ENCODE data around the gene SNAP29. TPM values are rescaled to one million over a fixed set of nuclear protein-coding genes. Genes with fewer than 3 reads are reported as not detected.
"Not testable (repeated sequence)": the region's sequence is repeated elsewhere in the genome, so short reads cannot be mapped to it uniquely, and the experiment has no call there.

The SNAP29 gene
- total and polyA plus RNA-seq, 3 donors from 2014 or later: 41.8 to 127 (median 47.7) TPM

GRCh38 chr22:20922141-20922751 is 63.4 kb downstream of the SNAP29 start:
- TF ChIP-seq CTCF (IDR thresholded peaks at IDR 0.05) (no peak), POLR2A (IDR thresholded peaks at IDR 0.05) (no peak)
- no peak overlapping the region for H3K27ac ChIP-seq

GRCh38 chr22:20926243-20926642 is 67.4 kb downstream of the SNAP29 start:
- WGBS, 2 donors: 93 to 96% methylated on average over 2 of the region's 2 CpGs
- Histone ChIP-seq H3K4me3 (no peak overlapping the region), H3K27ac (no peak overlapping the region), H3K27me3 (no peaks in the 10 kb centered on the region), H3K4me1 (peaks cover 7% of the 10 kb centered on the region), H3K36me3 (ENCODE audit: low read depth, missing control alignments) (no peaks in the 10 kb centered on the region), H3K9me3 (no peaks in the 10 kb centered on the region)
- DNase-seq: no peak
- intact Hi-C loops (cut with DNase I; ENCODE audit: low total_unique reads): no loop called here
- TF ChIP-seq POLR2A (IDR thresholded peaks at IDR 0.05): no peak
- no peak for TF ChIP-seq CTCF (IDR thresholded peaks at IDR 0.05)

More at GRCh38 chr22:20922141-20922751, 63.4 kb downstream of the SNAP29 start:
- H3K27me3 ChIP-seq: no peaks in the 10 kb centered on the region
- H3K36me3 ChIP-seq (ENCODE audit: low read depth, missing control alignments): no peaks in the 10 kb centered on the region
- no peak overlapping the region for H3K4me3 ChIP-seq
- intact Hi-C loops (cut with DNase I; ENCODE audit: low total_unique reads): no loop called here
- H3K9me3 ChIP-seq: no peaks in the 10 kb centered on the region
- H3K4me1 ChIP-seq: peaks cover 17% of the 10 kb centered on the region
- 61 to 84% methylated on average over 3 of the region's 3 CpGs for WGBS, 2 donors
- DNase-seq: no peak

- H3K36me3 ChIP-seq (ENCODE audit: low read depth, missing control alignments): no peaks in the 10 kb centered on the region
- H3K27me3 ChIP-seq: no peaks in the 10 kb centered on the region
- no peaks in the 10 kb centered on the region for H3K4me1 ChIP-seq
- H3K27ac ChIP-seq: no peak overlapping the region
- H3K9me3 ChIP-seq: no peaks in the 10 kb centered on the region
- no peak for TF ChIP-seq POLR2A (IDR thresholded peaks at IDR 0.05)
- no peak for TF ChIP-seq CTCF (IDR thresholded peaks at IDR 0.05)
- intact Hi-C loops (cut with DNase I; ENCODE audit: low total_unique reads): no loop called here
- no peak overlapping the region for H3K4me3 ChIP-seq
- no peak for DNase-seq
- WGBS, 2 donors: 51 to 53% methylated on average over 4 of the region's 4 CpGs
Observed at GRCh38 chr22:20927940-20928572, 69.2 kb downstream of the SNAP29 start.

- Histone ChIP-seq H3K4me1 (no peaks in the 10 kb centered on the region), H3K9me3 (no peaks in the 10 kb centered on the region), H3K27ac (no peak overlapping the region), H3K27me3 (no peaks in the 10 kb centered on the region), H3K36me3 (ENCODE audit: low read depth, missing control alignments) (no peaks in the 10 kb centered on the region), H3K4me3 (no peak overlapping the region)
- no peak for DNase-seq
- TF ChIP-seq CTCF (IDR thresholded peaks at IDR 0.05) (no peak), POLR2A (IDR thresholded peaks at IDR 0.05) (no peak)
- intact Hi-C loops (cut with DNase I; ENCODE audit: low total_unique reads): no loop called here
- 87 to 94% methylated on average over 4 of the region's 4 CpGs for WGBS, 2 donors
Observed at GRCh38 chr22:20928573-20928967, 69.8 kb downstream of the SNAP29 start.

GRCh38 chr22:20930004-20930403 is 71.2 kb downstream of the SNAP29 start:
- 73 to 74% methylated on average over 1 of the region's 1 CpG for WGBS, 2 donors
- no peaks in the 10 kb centered on the region for H3K4me1 ChIP-seq

GRCh38 chr22:20930435-20930834 is 71.6 kb downstream of the SNAP29 start:
- H3K4me1 ChIP-seq; H3K4me3 ChIP-seq; H3K36me3 ChIP-seq (ENCODE audit: low read depth, missing control alignments); H3K27ac ChIP-seq; H3K27me3 ChIP-seq; intact Hi-C loops (cut with DNase I; ENCODE audit: low total_unique reads); H3K9me3 ChIP-seq; DNase-seq: not testable (repeated sequence)
- WGBS, 2 donors: 95 to 97% methylated on average over 12 of the region's 12 CpGs

More at GRCh38 chr22:20930004-20930403, 71.2 kb downstream of the SNAP29 start:
- Histone ChIP-seq H3K9me3 (no peaks in the 10 kb centered on the region), H3K36me3 (ENCODE audit: low read depth, missing control alignments) (no peaks in the 10 kb centered on the region), H3K4me3 (no peak overlapping the region), H3K27me3 (no peaks in the 10 kb centered on the region), H3K27ac (no peak overlapping the region)
- TF ChIP-seq POLR2A (IDR thresholded peaks at IDR 0.05) (no peak), CTCF (IDR thresholded peaks at IDR 0.05) (no peak)
- intact Hi-C loops (cut with DNase I; ENCODE audit: low total_unique reads): no loop called here
- no peak for DNase-seq

Data from testis (tissue), 3 donors.